A673 (cell line): ENCODE measurements around the gene BPTF. TPM values are rescaled to one million over a fixed set of nuclear protein-coding genes. Genes with fewer than 3 reads are reported as not detected.
"Not testable (repeated sequence)": the region's sequence is repeated elsewhere in the genome, so short reads cannot be mapped to it uniquely, and the experiment has no call there.

Experiments
- BruUV-seq: library from RNA; stranded (reverse); fragments of 400-500 nt; replicated peaks from 2 replicates; lab custom pipeline; 2021; lab: Mats Ljungman, UMichigan
- CTCF ChIA-PET: fragments of 300-600 bp; sonication (Branson Sonifier 250); formaldehyde crosslinking; loops from one replicate; lab custom pipeline; 2022; ENCODE audit warnings: antibody characterized with exemption; lab: Charles Lee
- POLR2A ChIA-PET: fragments of 300-600 bp; sonication (Branson Sonifier 250); formaldehyde crosslinking; loops from one replicate; lab custom pipeline; 2022; ENCODE audit warnings: antibody characterized with exemption; ENCODE audit not compliant: low non-redundant PET; lab: Charles Lee
- DNase-seq: peaks from one replicate; pipeline ENCODE4 v3.0.0-alpha.2; 2015; ENCODE audit warnings: low spot score
- H3K27ac ChIP-seq: fragments of 200-600 bp; sonication (generic); 2 replicates; pipeline ENCODE4 v1.5.1; 2016; ENCODE audit warnings: mixed run types, low read depth, mild to moderate bottlenecking, mixed read lengths, antibody characterized with exemption, low read length; ENCODE audit not compliant: poor library complexity, severe bottlenecking
- H3K27me3 ChIP-seq: fragments of 200-600 bp; sonication (generic); replicated peaks from 2 replicates; pipeline ENCODE4 v1.6.1; 2017; ENCODE audit warnings: mixed run types, low read depth, mild to moderate bottlenecking, mixed read lengths, antibody characterized with exemption, low read length; ENCODE audit not compliant: insufficient read depth, poor library complexity
- H3K36me3 ChIP-seq: fragments of 200-600 bp; sonication (generic); 2 replicates; pipeline ENCODE4 v1.6.1; 2016; ENCODE audit warnings: mixed run types, mild to moderate bottlenecking, mixed read lengths, antibody characterized with exemption, low read length; ENCODE audit not compliant: insufficient read depth, poor library complexity, severe bottlenecking
- H3K4me1 ChIP-seq: fragments of 200-600 bp; sonication (generic); 2 replicates; pipeline ENCODE4 v1.6.1; 2017; ENCODE audit warnings: mixed run types, mild to moderate bottlenecking, mixed read lengths, antibody characterized with exemption, low read length; ENCODE audit not compliant: insufficient read depth, poor library complexity, severe bottlenecking
- H3K4me3 ChIP-seq: fragments of 200-600 bp; sonication (generic); 2 replicates; pipeline ENCODE4 v1.5.1; 2016; ENCODE audit warnings: low read depth, mixed run types, mild to moderate bottlenecking, mixed read lengths, low read length; ENCODE audit not compliant: poor library complexity, severe bottlenecking
- H3K9me3 ChIP-seq: fragments of 200-600 bp; sonication (generic); 2 replicates; pipeline ENCODE4 v1.6.1; 2016; ENCODE audit warnings: mixed run types, low read depth, mild to moderate bottlenecking, mixed read lengths, antibody characterized with exemption, low read length; ENCODE audit not compliant: poor library complexity, severe bottlenecking
- CTCF ChIP-seq: fragments of 300-800, 200-600 bp; sonication (generic); conservative IDR thresholded peaks from 2 replicates; pipeline ENCODE4 v1.5.1; 2017; ENCODE audit warnings: low read depth, mild to moderate bottlenecking, antibody characterized with exemption, low read length, moderate library complexity, mixed read lengths
- EZH2 ChIP-seq: fragments of 200-600 bp; sonication (generic); IDR thresholded peaks from 2 replicates; pipeline ENCODE4 v1.6.1; 2017; ENCODE audit warnings: borderline replicate concordance, low read depth, mild to moderate bottlenecking, mixed read lengths, antibody characterized with exemption, low read length; ENCODE audit not compliant: poor library complexity, severe bottlenecking
- intact Hi-C: fragments of 100-400 bp; cut with micrococcal nuclease; formaldehyde crosslinking; loops from one replicate; pipeline ENCODE4 v1.10.0; 2022; ENCODE audit not compliant: unreplicated experiment
- total RNA-seq: library from RNA; stranded (reverse); gene quantifications from 2 replicates; pipeline ENCODE4 v1.2.3, GENCODE V29; 2021

BPTF gene
- total RNA-seq, 1 experiment from 2014 or later, result 108 TPM

DNA sequence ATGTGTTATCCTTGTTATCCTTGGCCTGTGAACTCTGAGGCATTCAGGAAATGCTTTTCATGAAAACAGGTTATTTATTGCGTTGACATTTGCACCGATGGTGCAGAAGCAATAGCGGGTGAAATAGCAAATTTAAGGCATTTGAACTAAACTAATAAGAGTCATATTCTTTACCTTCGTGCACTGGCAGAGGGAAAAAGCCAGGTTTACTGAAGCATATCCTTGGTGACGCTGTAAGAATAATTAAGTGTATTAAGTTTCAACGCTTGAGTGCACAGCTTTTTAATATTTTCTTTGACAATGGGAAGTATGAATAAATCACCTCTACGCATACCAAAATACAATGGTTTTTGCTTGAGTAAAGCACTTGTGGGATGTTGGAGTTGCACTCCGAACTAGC is 196.7 kb downstream of the BPTF start:
- H3K4me1 ChIP-seq, result peaks cover 12% of the 10 kb centered on the region
- H3K27me3 ChIP-seq, result no peaks in the 10 kb centered on the region
- no peak for DNase-seq
- H3K4me3 ChIP-seq, result no peak overlapping the region
- ChIA-PET POLR2A (interaction anchor here (0.6 kb wide), 1 partner anchor 13 kb away, joined by 6 read pairs; the partner anchor contains the start of gene KPNA2), CTCF (no interaction called here)
- H3K27ac ChIP-seq, result no peak overlapping the region
- H3K36me3 ChIP-seq, result no peaks in the 10 kb centered on the region
- intact Hi-C loops, result no loop called here
- TF ChIP-seq CTCF (no peak), EZH2 (no peak)
- BruUV-seq, result no TSS peak
- H3K9me3 ChIP-seq, result no peaks in the 10 kb centered on the region

- DNase-seq, H3K4me3 ChIP-seq, H3K9me3 ChIP-seq, POLR2A ChIA-PET, intact Hi-C loops, H3K27me3 ChIP-seq, CTCF ChIA-PET, BruUV-seq, H3K27ac ChIP-seq, H3K36me3 ChIP-seq: not testable (repeated sequence)
- TF ChIP-seq CTCF, result peak; percentile 31
- peaks cover 12% of the 10 kb centered on the region for H3K4me1 ChIP-seq
Measured at GRCh38 chr17:68022547-68022946, 197.2 kb downstream of the BPTF start.

DNA sequence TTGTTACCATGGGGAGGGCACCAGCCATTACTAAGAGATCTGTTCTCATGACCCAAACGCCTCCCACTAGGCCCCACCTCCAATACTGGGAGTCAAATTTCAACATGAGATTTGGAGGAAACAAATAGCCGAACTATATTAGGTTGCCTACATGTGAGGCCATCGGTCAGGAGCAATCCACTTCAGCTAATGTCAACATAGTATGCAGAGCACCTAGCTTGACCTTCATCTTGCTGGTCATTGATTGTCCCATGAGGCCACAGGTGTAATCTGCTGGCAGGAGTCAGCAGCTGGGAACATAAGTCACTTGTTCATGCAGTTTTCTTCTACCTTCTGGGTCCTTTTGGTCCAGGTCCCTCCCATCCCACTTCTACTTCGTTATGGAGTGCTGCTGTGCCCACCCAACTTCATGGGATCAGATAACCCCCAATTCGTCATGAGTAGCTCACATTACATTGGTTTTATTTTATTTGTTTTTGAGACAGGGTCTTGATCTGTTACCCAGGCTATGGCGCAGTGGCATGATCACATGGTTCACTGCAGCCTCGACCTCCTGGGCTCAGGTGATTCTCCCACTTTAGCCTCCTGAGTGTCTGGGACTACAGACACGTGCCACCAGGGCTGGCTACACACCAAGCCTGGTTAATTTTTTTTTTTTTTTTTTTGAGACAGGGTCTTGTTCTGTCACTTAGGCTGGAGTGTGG is 204.4 kb downstream of the BPTF start:
- ChIA-PET POLR2A (interaction anchor here (0.6 kb wide), 1 partner anchor 46 kb away, joined by 4 read pairs; no protein-coding TSS in a partner anchor), CTCF (no interaction called here)
- Histone ChIP-seq H3K4me1 (peaks cover 8% of the 10 kb centered on the region), H3K27me3 (no peaks in the 10 kb centered on the region), H3K4me3 (no peak overlapping the region), H3K27ac (no peak overlapping the region), H3K9me3 (no peaks in the 10 kb centered on the region), H3K36me3 (no peaks in the 10 kb centered on the region)
- BruUV-seq, result no TSS peak
- intact Hi-C loops, result no loop called here
- TF ChIP-seq CTCF, result no peak
- no peak for TF ChIP-seq EZH2
- peak; percentile 30 for DNase-seq

Other genes starting within 250 kb of the BPTF start
- gene NOL11, start 107.6 kb upstream of the BPTF start, total RNA-seq, result 99.7 and 105 TPM in 2 replicates
- 12.5 and 17.4 TPM in 2 replicates for gene C17orf58, start 171.0 kb downstream of the BPTF start, total RNA-seq
- gene KPNA2, start 210.2 kb downstream of the BPTF start, total RNA-seq, result 481 and 486 TPM in 2 replicates